Esophagus muscularis mucosa (tissue), 3 donors: Measurements from ENCODE around the gene NSD1.

Experiments used
- POLR2AphosphoS5 ChIP-seq, 2 donors: sonication (generic); formaldehyde crosslinking; IDR thresholded peaks; one replicate each; pipeline ENCODE4 v1.6.1; 2017; ENCODE audit warnings: antibody characterized with exemption in 2 of 2
- TF ChIP-seq, protein P1 (sequence below), 3 experiments: fragments of 200-600 bp in 2 of 3; fragments of 450-650 bp in 1 of 3; sonication (generic) in 2 of 3; IDR thresholded peaks; one replicate each; pipeline ENCODE4 v1.5.1; 2017 to 2019; ENCODE audit warnings: antibody characterized with exemption in 3 of 3, mild to moderate bottlenecking in 2 of 3, moderate library complexity in 1 of 3

DNA sequence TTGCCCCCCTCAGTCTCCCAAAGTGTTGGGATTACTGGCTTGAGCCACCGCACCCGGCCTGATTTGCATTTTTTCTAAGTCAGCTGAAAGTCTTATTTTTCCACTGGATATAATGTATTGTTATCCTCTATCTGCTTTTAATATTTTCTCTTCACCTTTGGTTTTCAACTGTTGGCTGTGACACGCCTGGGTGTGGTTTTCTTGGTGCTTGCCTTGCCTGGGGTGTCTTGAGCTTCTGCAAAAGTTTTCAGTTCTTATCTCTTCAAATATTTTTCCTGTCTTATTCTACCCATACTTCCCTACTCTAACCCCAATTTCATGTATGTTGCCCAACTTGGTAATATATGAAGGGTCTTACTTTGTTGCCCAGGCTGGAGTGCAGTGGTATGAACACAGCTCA, 182.4 kb downstream of the NSD1 start:
- TF ChIP-seq, protein P1, sequence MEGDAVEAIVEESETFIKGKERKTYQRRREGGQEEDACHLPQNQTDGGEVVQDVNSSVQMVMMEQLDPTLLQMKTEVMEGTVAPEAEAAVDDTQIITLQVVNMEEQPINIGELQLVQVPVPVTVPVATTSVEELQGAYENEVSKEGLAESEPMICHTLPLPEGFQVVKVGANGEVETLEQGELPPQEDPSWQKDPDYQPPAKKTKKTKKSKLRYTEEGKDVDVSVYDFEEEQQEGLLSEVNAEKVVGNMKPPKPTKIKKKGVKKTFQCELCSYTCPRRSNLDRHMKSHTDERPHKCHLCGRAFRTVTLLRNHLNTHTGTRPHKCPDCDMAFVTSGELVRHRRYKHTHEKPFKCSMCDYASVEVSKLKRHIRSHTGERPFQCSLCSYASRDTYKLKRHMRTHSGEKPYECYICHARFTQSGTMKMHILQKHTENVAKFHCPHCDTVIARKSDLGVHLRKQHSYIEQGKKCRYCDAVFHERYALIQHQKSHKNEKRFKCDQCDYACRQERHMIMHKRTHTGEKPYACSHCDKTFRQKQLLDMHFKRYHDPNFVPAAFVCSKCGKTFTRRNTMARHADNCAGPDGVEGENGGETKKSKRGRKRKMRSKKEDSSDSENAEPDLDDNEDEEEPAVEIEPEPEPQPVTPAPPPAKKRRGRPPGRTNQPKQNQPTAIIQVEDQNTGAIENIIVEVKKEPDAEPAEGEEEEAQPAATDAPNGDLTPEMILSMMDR (IDR thresholded peaks at IDR 0.05), result no peak
- no peak for TF ChIP-seq POLR2AphosphoS5 (IDR thresholded peaks at IDR 0.05)
